ENCODE data around the gene TIMP4.

The TIMP4 gene

DNA sequence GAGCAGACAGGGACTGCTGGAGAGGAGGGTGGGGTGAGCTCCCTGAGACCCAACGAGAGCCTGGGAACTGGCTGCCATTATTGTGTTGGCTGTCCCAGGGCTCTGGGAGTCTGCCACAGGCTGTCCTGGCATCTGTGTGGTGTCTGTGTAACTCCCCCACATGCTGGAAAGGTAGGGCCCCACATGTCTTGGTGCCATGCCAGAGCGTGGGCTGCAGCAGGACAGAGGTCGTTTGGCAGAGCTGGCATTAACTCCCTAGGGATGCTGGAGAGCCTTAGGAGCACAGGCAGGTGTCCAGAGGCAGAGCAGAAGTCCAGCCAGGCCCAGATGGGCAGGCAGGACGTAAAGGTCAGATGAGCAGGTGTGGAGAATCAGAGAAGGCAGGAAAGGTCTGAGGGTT, 9.7 kb downstream of the TIMP4 start:
- in situ Hi-C loops (cut with MboI; ENCODE audit: low sequenced_read_pairs): loop anchor here (25.0 kb wide), 1 partner anchor 738 kb away; no protein-coding TSS in a partner anchor
- no peak overlapping the region for H3K4me3 ChIP-seq
- no peak for DNase-seq (ENCODE audit: low spot score in 2 of 2)
- no peaks in the 10 kb centered on the region for H3K27me3 ChIP-seq (ENCODE audit: low read depth)
- no peaks in the 10 kb centered on the region for H3K4me1 ChIP-seq
- H3K36me3 ChIP-seq (replicated peaks): no peaks in the 10 kb centered on the region
- H3K9me3 ChIP-seq: no peaks in the 10 kb centered on the region

- in situ Hi-C loops (cut with MboI; ENCODE audit: low sequenced_read_pairs): loop anchor here (25.0 kb wide), 1 partner anchor 739 kb away; no protein-coding TSS in a partner anchor
- DNase-seq (ENCODE audit: low spot score in 2 of 2): no peak
- H3K36me3 ChIP-seq (replicated peaks): no peaks in the 10 kb centered on the region
- H3K4me3 ChIP-seq: no peak overlapping the region
- no peaks in the 10 kb centered on the region for H3K4me1 ChIP-seq
- H3K9me3 ChIP-seq: no peaks in the 10 kb centered on the region
- no peaks in the 10 kb centered on the region for H3K27me3 ChIP-seq (ENCODE audit: low read depth)
These were observed 10.3 kb downstream of the TIMP4 start for GRCh38 chr3:12148183-12148940.

DNA sequence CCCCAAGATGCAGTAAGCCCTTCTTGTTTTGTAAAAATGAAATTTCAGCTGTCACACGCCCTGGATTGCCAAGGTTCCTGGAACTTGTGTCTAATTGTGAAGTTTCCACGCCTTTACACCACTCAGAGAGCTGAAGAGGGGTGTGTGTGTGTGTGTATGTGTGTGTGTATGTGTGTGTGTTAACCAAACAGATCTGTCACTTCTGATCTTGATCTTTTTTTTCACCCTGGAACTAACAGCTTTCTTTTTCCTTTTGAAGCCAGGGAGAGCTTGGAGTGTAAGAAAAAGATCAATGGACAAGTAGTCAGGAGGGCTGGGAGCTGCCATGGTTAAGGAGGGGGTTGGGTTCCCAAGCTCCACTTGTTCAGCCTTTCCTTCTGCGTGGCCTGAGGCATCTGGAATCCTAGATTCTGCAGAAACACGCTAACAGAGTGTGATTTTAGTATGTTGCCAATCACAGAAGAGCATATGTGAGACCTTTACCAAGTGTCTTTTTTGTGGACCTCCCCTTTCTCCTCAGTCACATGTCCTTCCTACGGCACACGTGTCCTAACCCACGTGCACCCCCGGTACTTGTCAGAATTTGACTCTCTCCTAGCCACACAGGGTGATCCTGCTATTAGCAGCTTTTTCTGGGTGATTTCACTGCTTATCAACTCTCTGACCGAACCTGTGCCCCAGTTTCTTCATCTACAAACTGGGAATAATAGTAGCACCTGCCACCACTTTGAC, 11.5 kb downstream of the TIMP4 start:
- in situ Hi-C loops (cut with MboI; ENCODE audit: low sequenced_read_pairs): loop anchor here (25.0 kb wide), 1 partner anchor 740 kb away; no protein-coding TSS in a partner anchor
- DNase-seq (ENCODE audit: low spot score in 2 of 2): no peak
- H3K4me3 ChIP-seq: no peak overlapping the region
- H3K4me1 ChIP-seq: no peaks in the 10 kb centered on the region
- H3K36me3 ChIP-seq (replicated peaks): no peaks in the 10 kb centered on the region
- no peaks in the 10 kb centered on the region for H3K27me3 ChIP-seq (ENCODE audit: low read depth)
- no peaks in the 10 kb centered on the region for H3K9me3 ChIP-seq

GRCh38 chr3:12143949-12144504, 14.7 kb downstream of the TIMP4 start:
- Histone ChIP-seq H3K4me1 (no peaks in the 10 kb centered on the region), H3K9me3 (no peaks in the 10 kb centered on the region), H3K27me3 (ENCODE audit: low read depth) (no peaks in the 10 kb centered on the region), H3K36me3 (replicated peaks) (no peaks in the 10 kb centered on the region), H3K4me3 (no peak overlapping the region)
- in situ Hi-C loops (cut with MboI; ENCODE audit: low sequenced_read_pairs): loop anchor here (25.0 kb wide), 1 partner anchor 743 kb away; no protein-coding TSS in a partner anchor
- no peak for DNase-seq (ENCODE audit: low spot score in 2 of 2)

GRCh38 chr3:12142476-12142875, 16.2 kb downstream of the TIMP4 start:
- H3K4me3 ChIP-seq: no peak overlapping the region
- in situ Hi-C loops (cut with MboI; ENCODE audit: low sequenced_read_pairs): loop anchor here (25.0 kb wide), 1 partner anchor 745 kb away; no protein-coding TSS in a partner anchor
- H3K4me1 ChIP-seq: no peaks in the 10 kb centered on the region
- H3K9me3 ChIP-seq: no peaks in the 10 kb centered on the region
- DNase-seq (ENCODE audit: low spot score in 2 of 2): no peak
- no peaks in the 10 kb centered on the region for H3K27me3 ChIP-seq (ENCODE audit: low read depth)
- H3K36me3 ChIP-seq (replicated peaks): no peaks in the 10 kb centered on the region

- DNase-seq (ENCODE audit: low spot score in 2 of 2): no peak
- Histone ChIP-seq H3K9me3 (no peaks in the 10 kb centered on the region), H3K27me3 (ENCODE audit: low read depth) (no peaks in the 10 kb centered on the region), H3K4me3 (no peak overlapping the region), H3K4me1 (no peaks in the 10 kb centered on the region), H3K36me3 (replicated peaks) (no peaks in the 10 kb centered on the region)
- in situ Hi-C loops (cut with MboI; ENCODE audit: low sequenced_read_pairs): loop anchor here (25.0 kb wide), 1 partner anchor 746 kb away; no protein-coding TSS in a partner anchor
These were observed 17.4 kb downstream of the TIMP4 start for GRCh38 chr3:12141350-12141749.

DNA sequence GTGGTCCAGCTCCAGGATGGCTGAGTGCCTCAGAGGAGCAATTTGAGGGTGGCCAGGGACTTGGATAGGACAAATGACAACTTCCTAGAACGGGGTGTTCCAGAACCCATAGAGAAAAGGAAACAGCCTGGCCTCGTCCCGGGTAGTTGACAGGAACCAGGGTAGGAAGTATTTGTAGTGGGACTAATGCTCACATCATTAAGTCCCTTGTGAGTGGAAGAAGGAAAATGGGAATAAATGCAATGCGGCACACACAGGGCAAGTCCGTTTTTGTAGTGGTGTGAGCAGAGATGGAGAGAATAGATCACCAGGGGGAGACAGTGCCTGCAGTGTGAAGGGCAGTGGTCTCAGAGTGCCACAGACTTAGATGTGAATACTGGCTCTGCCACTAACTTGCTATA, 19.6 kb downstream of the TIMP4 start:
- in situ Hi-C loops (cut with MboI; ENCODE audit: low sequenced_read_pairs): loop anchor here (5.0 to 25.0 kb wide), 2 partner anchors 343 to 748 kb away; partner anchors contain the start of gene TSEN2
- peak; percentile 32 to 55 for DNase-seq (ENCODE audit: low spot score in 2 of 2)
- H3K4me1 ChIP-seq: no peaks in the 10 kb centered on the region
- H3K36me3 ChIP-seq (replicated peaks): no peaks in the 10 kb centered on the region
- no peaks in the 10 kb centered on the region for H3K9me3 ChIP-seq
- H3K27me3 ChIP-seq (ENCODE audit: low read depth): no peaks in the 10 kb centered on the region
- H3K4me3 ChIP-seq: no peak overlapping the region

GRCh38 chr3:12138044-12138443, 20.7 kb downstream of the TIMP4 start:
- peak; percentile 19 to 44 for DNase-seq (ENCODE audit: low spot score in 2 of 2)
- H3K4me1 ChIP-seq: no peaks in the 10 kb centered on the region
- no peak overlapping the region for H3K4me3 ChIP-seq
- no peaks in the 10 kb centered on the region for H3K27me3 ChIP-seq (ENCODE audit: low read depth)
- no peaks in the 10 kb centered on the region for H3K9me3 ChIP-seq
- no peaks in the 10 kb centered on the region for H3K36me3 ChIP-seq (replicated peaks)
- in situ Hi-C loops (cut with MboI; ENCODE audit: low sequenced_read_pairs): loop anchor here (5.0 to 25.0 kb wide), 2 partner anchors 344 to 749 kb away; partner anchors contain the start of gene TSEN2

DNA sequence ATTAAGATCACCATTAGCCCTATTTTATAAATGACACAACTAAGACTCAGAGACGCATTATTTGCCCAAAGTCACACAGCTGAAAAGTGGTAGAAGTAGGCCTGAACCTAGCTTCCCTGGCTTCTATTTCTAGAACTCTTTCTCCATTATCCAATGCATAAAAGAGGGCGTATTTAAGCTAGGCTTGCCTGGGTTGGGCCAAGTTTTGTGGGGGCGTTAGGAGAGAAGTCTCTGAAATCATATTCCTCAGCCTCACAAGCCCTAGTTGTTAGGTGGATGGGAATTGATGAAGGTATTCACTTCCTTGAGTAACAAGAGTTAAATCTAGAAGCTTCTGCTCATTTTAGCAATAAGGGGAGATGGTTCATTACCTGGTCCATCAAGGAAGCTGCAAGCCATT, 22.3 kb downstream of the TIMP4 start:
- in situ Hi-C loops (cut with MboI; ENCODE audit: low sequenced_read_pairs): loop anchor here (5.0 to 25.0 kb wide), 2 partner anchors 346 to 751 kb away; partner anchors contain the start of gene TSEN2
- no peak for DNase-seq (ENCODE audit: low spot score in 2 of 2)
- Histone ChIP-seq H3K27me3 (ENCODE audit: low read depth) (no peaks in the 10 kb centered on the region), H3K4me1 (no peaks in the 10 kb centered on the region), H3K4me3 (no peak overlapping the region), H3K36me3 (replicated peaks) (no peaks in the 10 kb centered on the region), H3K9me3 (no peaks in the 10 kb centered on the region)

- H3K36me3 ChIP-seq (replicated peaks): no peaks in the 10 kb centered on the region
- no peaks in the 10 kb centered on the region for H3K4me1 ChIP-seq
- peak; percentile 62 to 81 for DNase-seq (ENCODE audit: low spot score in 2 of 2)
- no peak overlapping the region for H3K4me3 ChIP-seq
- H3K9me3 ChIP-seq: no peaks in the 10 kb centered on the region
- no peaks in the 10 kb centered on the region for H3K27me3 ChIP-seq (ENCODE audit: low read depth)
- in situ Hi-C loops (cut with MboI; ENCODE audit: low sequenced_read_pairs): loop anchor here (5.0 to 25.0 kb wide), 2 partner anchors 347 to 752 kb away; partner anchors contain the start of gene TSEN2
These were observed 23.6 kb downstream of the TIMP4 start for GRCh38 chr3:12135029-12135657.

DNA sequence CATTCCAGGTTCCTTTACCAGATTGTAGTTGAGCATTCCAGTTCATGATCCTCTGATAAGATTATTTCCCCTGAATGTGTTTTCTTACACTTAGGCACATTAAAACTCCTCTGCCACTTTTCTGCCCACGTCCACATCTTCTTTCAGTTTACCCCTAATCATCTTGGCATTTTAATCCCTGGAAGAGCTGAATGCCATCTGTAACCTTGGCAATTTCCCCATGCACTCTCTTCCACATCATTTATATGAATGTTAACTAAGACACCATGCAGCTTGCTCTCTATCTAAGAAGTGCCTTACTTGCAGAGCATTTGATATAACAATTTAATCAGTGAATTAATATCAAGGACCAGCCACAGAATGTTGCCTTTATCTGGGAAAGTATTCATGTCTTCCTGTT, 25.8 kb downstream of the TIMP4 start:
- H3K27me3 ChIP-seq (ENCODE audit: low read depth): no peaks in the 10 kb centered on the region
- in situ Hi-C loops (cut with MboI; ENCODE audit: low sequenced_read_pairs): loop anchor here (25.0 kb wide), 1 partner anchor 754 kb away; no protein-coding TSS in a partner anchor
- no peaks in the 10 kb centered on the region for H3K4me1 ChIP-seq
- no peaks in the 10 kb centered on the region for H3K36me3 ChIP-seq (replicated peaks)
- no peak for DNase-seq (ENCODE audit: low spot score in 2 of 2)
- H3K9me3 ChIP-seq: no peaks in the 10 kb centered on the region
- H3K4me3 ChIP-seq: no peak overlapping the region

GRCh38 chr3:12131351-12132090, 27.2 kb downstream of the TIMP4 start:
- H3K27me3 ChIP-seq (ENCODE audit: low read depth): no peaks in the 10 kb centered on the region
- in situ Hi-C loops (cut with MboI; ENCODE audit: low sequenced_read_pairs): loop anchor here (25.0 kb wide), 1 partner anchor 756 kb away; no protein-coding TSS in a partner anchor

More at GRCh38 chr3:12131351-12132090, 27.2 kb downstream of the TIMP4 start:
- Histone ChIP-seq H3K4me3 (no peak overlapping the region), H3K9me3 (no peaks in the 10 kb centered on the region), H3K4me1 (no peaks in the 10 kb centered on the region), H3K36me3 (replicated peaks) (no peaks in the 10 kb centered on the region)
- DNase-seq (ENCODE audit: low spot score in 2 of 2): no peak
